Measurements from ENCODE around the gene NRXN3. TPM values are rescaled to one million over a fixed set of nuclear protein-coding genes. Genes with fewer than 3 reads are reported as not detected.

Gene NRXN3
- total RNA-seq, 4 donors from 2014 or later = 4.1 to 11.9 (median 5.8) TPM

- no peaks in the 10 kb centered on the region for H3K9me3 ChIP-seq
- no peak for TF ChIP-seq EP300 (IDR thresholded peaks at IDR 0.05; ENCODE audit: low read depth)
- TF ChIP-seq POLR2AphosphoS5 (IDR thresholded peaks at IDR 0.05) = no peak
- TF ChIP-seq CTCF (IDR thresholded peaks at IDR 0.05) = no peak
- no peak for TF ChIP-seq POLR2A (IDR thresholded peaks at IDR 0.05)
- peaks cover 0 to 23% (median 11%) of the 10 kb centered on the region in 4 donors for H3K4me1 ChIP-seq
- 70 to 72% methylated on average over 6 to 9 of the region's 9 CpGs for whole genome bisulfite sequencing, 2 donors (ENCODE audit: low coverage in 1 of 2)
- intact Hi-C loops (cut with DNase I; ENCODE audit: low total_unique reads) (no loop called here), in situ Hi-C loops (cut with MboI; ENCODE audit: low pct_ligation_motif_present in 1 of 4, low pct_unique_long_range_greater_than_20kb in 1 of 4, low sequenced_read_pairs in 3 of 4) (no loop called here)
- H3K27me3 ChIP-seq = no peaks in the 10 kb centered on the region
- H3K4me3 ChIP-seq = no peak overlapping the region
- DNase-seq = no peak
- H3K27ac ChIP-seq = no peak overlapping the region
- no peaks in the 10 kb centered on the region for H3K36me3 ChIP-seq
Observed at GRCh38 chr14:79708426-79709388, 1538.5 kb downstream of the NRXN3 start.

GRCh38 chr14:79709573-79709972 is 1539.4 kb downstream of the NRXN3 start:
- Histone ChIP-seq H3K27me3 (no peaks in the 10 kb centered on the region), H3K4me3 (no peak overlapping the region), H3K4me1 (peaks cover 0 to 18% (median 9%) of the 10 kb centered on the region in 4 donors), H3K36me3 (no peaks in the 10 kb centered on the region), H3K9me3 (no peaks in the 10 kb centered on the region), H3K27ac (no peak overlapping the region)
- WGBS, 2 donors (ENCODE audit: low coverage in 1 of 2) = 67 to 76% methylated on average over 3 of the region's 3 CpGs
- in situ Hi-C loops (cut with MboI; ENCODE audit: low pct_ligation_motif_present in 1 of 4, low pct_unique_long_range_greater_than_20kb in 1 of 4, low sequenced_read_pairs in 3 of 4) (no loop called here), intact Hi-C loops (cut with DNase I; ENCODE audit: low total_unique reads) (no loop called here)
- TF ChIP-seq POLR2AphosphoS5 (IDR thresholded peaks at IDR 0.05) (no peak), EP300 (IDR thresholded peaks at IDR 0.05; ENCODE audit: low read depth) (no peak), CTCF (IDR thresholded peaks at IDR 0.05) (no peak), POLR2A (IDR thresholded peaks at IDR 0.05) (no peak)
- DNase-seq = no peak

- WGBS, 2 donors (ENCODE audit: low coverage in 1 of 2) = 82 to 85% methylated on average over 8 to 11 of the region's 11 CpGs
- H3K4me3 ChIP-seq = no peak overlapping the region
- no peaks in the 10 kb centered on the region for H3K27me3 ChIP-seq
- in situ Hi-C loops (cut with MboI; ENCODE audit: low pct_ligation_motif_present in 1 of 4, low pct_unique_long_range_greater_than_20kb in 1 of 4, low sequenced_read_pairs in 3 of 4) (no loop called here), intact Hi-C loops (cut with DNase I; ENCODE audit: low total_unique reads) (no loop called here)
- H3K4me1 ChIP-seq = no peaks in the 10 kb centered on the region
- H3K36me3 ChIP-seq = no peaks in the 10 kb centered on the region
- no peak for TF ChIP-seq POLR2A (IDR thresholded peaks at IDR 0.05)
- TF ChIP-seq EP300 (IDR thresholded peaks at IDR 0.05; ENCODE audit: low read depth) = no peak
- no peak overlapping the region for H3K27ac ChIP-seq
- no peak for DNase-seq
- no peaks in the 10 kb centered on the region for H3K9me3 ChIP-seq
Observed at GRCh38 chr14:79712302-79712950, 1542.3 kb downstream of the NRXN3 start.

GRCh38 chr14:79721399-79722084 is 1551.4 kb downstream of the NRXN3 start:
- in situ Hi-C loops (cut with MboI; ENCODE audit: low pct_ligation_motif_present in 1 of 4, low pct_unique_long_range_greater_than_20kb in 1 of 4, low sequenced_read_pairs in 3 of 4) (no loop called here), intact Hi-C loops (cut with DNase I; ENCODE audit: low total_unique reads) (no loop called here)
- WGBS, 2 donors (ENCODE audit: low coverage in 1 of 2) = 79 to 82% methylated on average over 5 of the region's 5 CpGs

More at GRCh38 chr14:79721399-79722084, 1551.4 kb downstream of the NRXN3 start:
- Histone ChIP-seq H3K27ac (no peak overlapping the region), H3K36me3 (no peaks in the 10 kb centered on the region), H3K4me1 (no peaks in the 10 kb centered on the region), H3K9me3 (no peaks in the 10 kb centered on the region), H3K4me3 (no peak overlapping the region), H3K27me3 (no peaks in the 10 kb centered on the region)
- TF ChIP-seq EP300 (IDR thresholded peaks at IDR 0.05; ENCODE audit: low read depth) (no peak), CTCF (IDR thresholded peaks at IDR 0.05) (no peak), POLR2A (IDR thresholded peaks at IDR 0.05) (no peak), POLR2AphosphoS5 (IDR thresholded peaks at IDR 0.05) (no peak)
- no peak for DNase-seq
